Bronchial epithelial cell (primary cell): ENCODE data around the gene TMEM161A. TPM values are rescaled to one million over a fixed set of nuclear protein-coding genes. Genes with fewer than 3 reads are reported as not detected.

Source experiments
- DNase-seq: peaks from one replicate; pipeline ENCODE4 v3.0.0-alpha.2; 2010; ENCODE audit warnings: low read depth
- FAIRE-seq: peaks from 2 replicates; lab custom pipeline; 2011; peaks lifted over from hg19 to GRCh38; lab: Jason Lieb, UNC
- H3K27me3 ChIP-seq: 2 replicates; pipeline ENCODE4 v1.5.1; 2011; ENCODE audit warnings: low read length; ENCODE audit not compliant: control insufficient read depth, insufficient read depth
- H3K36me3 ChIP-seq: 2 replicates; pipeline ENCODE4 v1.5.1; 2011; ENCODE audit warnings: low read length; ENCODE audit not compliant: control insufficient read depth, insufficient read depth
- H3K4me3 ChIP-seq: 2 replicates; pipeline ENCODE4 v1.5.1; 2011; ENCODE audit warnings: mild to moderate bottlenecking, low read depth, low read length, control low read depth
- CTCF ChIP-seq: IDR thresholded peaks from 2 replicates; pipeline ENCODE4 v1.5.1; 2011; ENCODE audit warnings: mild to moderate bottlenecking, moderate library complexity, low read length, control low read depth, inconsistent platforms; ENCODE audit not compliant: insufficient read depth, severe bottlenecking
- total RNA-seq: library from RNA; depleted of rRNA; stranded (reverse); fragments of >200 nt; gene quantifications from 2 replicates; pipeline ENCODE4 v1.2.1, GENCODE V29; 2014

The TMEM161A gene
- total RNA-seq, 1 donor from 2014 or later: 28.7 TPM

GRCh38 chr19:19098084-19098702 is 40.1 kb downstream of the TMEM161A start:
- Histone ChIP-seq H3K27me3 (no peaks in the 10 kb centered on the region), H3K36me3 (no peaks in the 10 kb centered on the region), H3K4me3 (no peak overlapping the region)
- no peak for TF ChIP-seq CTCF
- DNase-seq: peak; percentile 20
- no peak for FAIRE-seq

- no peaks in the 10 kb centered on the region for H3K27me3 ChIP-seq
- H3K4me3 ChIP-seq: no peak overlapping the region
- H3K36me3 ChIP-seq: no peaks in the 10 kb centered on the region
- DNase-seq (no peak), FAIRE-seq (peak; percentile 52)
- no peak for TF ChIP-seq CTCF
Measured at GRCh38 chr19:19096641-19097627, 41.3 kb downstream of the TMEM161A start.

- DNase-seq (no peak), FAIRE-seq (no peak)
- Histone ChIP-seq H3K27me3 (no peaks in the 10 kb centered on the region), H3K36me3 (no peaks in the 10 kb centered on the region), H3K4me3 (no peak overlapping the region)
- no peak for TF ChIP-seq CTCF
Measured at GRCh38 chr19:19095691-19096090, 42.6 kb downstream of the TMEM161A start.

- Histone ChIP-seq H3K36me3 (no peaks in the 10 kb centered on the region), H3K4me3 (no peak overlapping the region), H3K27me3 (no peaks in the 10 kb centered on the region)
- FAIRE-seq (no peak), DNase-seq (no peak)
- TF ChIP-seq CTCF: no peak
Measured at GRCh38 chr19:19094513-19094912, 43.8 kb downstream of the TMEM161A start.

- TF ChIP-seq CTCF: no peak
- H3K27me3 ChIP-seq: no peaks in the 10 kb centered on the region
- no peak for DNase-seq
- no peaks in the 10 kb centered on the region for H3K36me3 ChIP-seq
- no peak overlapping the region for H3K4me3 ChIP-seq
- FAIRE-seq: no peak
Measured at GRCh38 chr19:19087676-19088075, 50.6 kb downstream of the TMEM161A start.
